Epithelial cell of esophagus (primary cell): ENCODE results near the gene GFRA4.
A peak's percentile ranks its signal among the peaks of the same experiment; 100 is the strongest.

ENCODE experiments used
- DNase-seq: peaks from one replicate; pipeline ENCODE4 v3.0.0; 2010; ENCODE audit warnings: low read depth
- H3K4me3 ChIP-seq: 2 replicates; pipeline ENCODE4 v1.5.1; 2011; ENCODE audit warnings: mild to moderate bottlenecking, low read length, control low read depth
- CTCF ChIP-seq: IDR thresholded peaks from 2 replicates; pipeline ENCODE4 v1.5.1; 2011; ENCODE audit warnings: low read depth, mild to moderate bottlenecking, low read length, control low read depth, inconsistent platforms; ENCODE audit not compliant: insufficient read depth; ENCODE audit errors: missing control alignments

The GFRA4 gene

GRCh38 chr20:3658716-3659491 is 4.3 kb downstream of the GFRA4 start:
- no peak overlapping the region for H3K4me3 ChIP-seq
- peak; percentile 33 for DNase-seq
- TF ChIP-seq CTCF, result no peak

- H3K4me3 ChIP-seq, result no peak overlapping the region
- no peak for TF ChIP-seq CTCF
Observed at GRCh38 chr20:3658019-3658715, 5.0 kb downstream of the GFRA4 start.

GRCh38 chr20:3655131-3655405 is 8.1 kb downstream of the GFRA4 start:
- H3K4me3 ChIP-seq, result no peak overlapping the region
- no peak for TF ChIP-seq CTCF
- DNase-seq, result no peak

More at GRCh38 chr20:3658019-3658715, 5.0 kb downstream of the GFRA4 start:
- no peak for DNase-seq

- no peak for TF ChIP-seq CTCF
- no peak for DNase-seq
- no peak overlapping the region for H3K4me3 ChIP-seq
Observed at GRCh38 chr20:3654326-3655130, 8.7 kb downstream of the GFRA4 start.

GRCh38 chr20:3653921-3654320 is 9.3 kb downstream of the GFRA4 start:
- no peak for DNase-seq
- no peak overlapping the region for H3K4me3 ChIP-seq
- no peak for TF ChIP-seq CTCF

- no peak for DNase-seq
- TF ChIP-seq CTCF, result no peak
- no peak overlapping the region for H3K4me3 ChIP-seq
Observed at GRCh38 chr20:3652676-3653596, 10.3 kb downstream of the GFRA4 start.
